HepG2 (cell line): ENCODE measurements around the gene FAM20A. TPM values are rescaled to one million over a fixed set of nuclear protein-coding genes. Genes with fewer than 3 reads are reported as not detected.
A peak's percentile ranks its signal among the peaks of the same experiment; 100 is the strongest.

ENCODE experiments used
- CREBL2 ChIP-seq: sonication (generic); formaldehyde crosslinking; IDR thresholded peaks from 2 replicates; pipeline ENCODE4 v1.8.1; 2023; ENCODE audit warnings: missing genetic modification reagents, mild to moderate bottlenecking, borderline replicate concordance
- DRAP1 ChIP-seq: IDR thresholded peaks from 2 replicates; pipeline ENCODE4 v1.6.1; 2016; ENCODE audit warnings: missing genetic modification reagents, missing compliant biosample characterization
- KAT2B ChIP-seq: fragments of 150-350 bp; IDR thresholded peaks from 2 replicates; pipeline ENCODE4 v1.6.1; 2014; ENCODE audit warnings: low read depth, low read length, borderline replicate concordance
- MAFK ChIP-seq, 2 experiments: IDR thresholded peaks in 1 of 2; conservative IDR thresholded peaks in 1 of 2; 2 replicates each; pipeline ENCODE4 v1.6.1; 2011; ENCODE audit warnings: improper control_type of control experiment in 2 of 2, low read length in 2 of 2
- MEF2D ChIP-seq: sonication (generic); formaldehyde crosslinking; IDR thresholded peaks from 2 replicates; pipeline ENCODE4 v1.5.1; 2020; ENCODE audit warnings: mild to moderate bottlenecking, missing genetic modification reagents
- NCOA5 ChIP-seq: sonication (generic); formaldehyde crosslinking; IDR thresholded peaks from 2 replicates; pipeline ENCODE4 v1.4.0; 2020; ENCODE audit warnings: missing genetic modification reagents
- PHB2 ChIP-seq: fragments of 450-650 bp; IDR thresholded peaks from 2 replicates; pipeline ENCODE4 v1.6.1; 2018; ENCODE audit not compliant: partially characterized antibody
- RBFOX2 ChIP-seq: fragments of 200-400 bp; formaldehyde crosslinking; IDR thresholded peaks from 2 replicates; pipeline ENCODE4 v1.6.1; 2017; ENCODE audit warnings: low read depth, mild to moderate bottlenecking, low read length
- RFXANK ChIP-seq: IDR thresholded peaks from 2 replicates; pipeline ENCODE4 v1.6.1; 2016
- SATB2 ChIP-seq: sonication (generic); formaldehyde crosslinking; IDR thresholded peaks from 2 replicates; pipeline ENCODE4 v1.5.0; 2020; ENCODE audit warnings: missing genetic modification reagents
- SOX6 ChIP-seq, 2 experiments: fragments of 450-650 bp in 1 of 2; sonication (generic) in 1 of 2; formaldehyde crosslinking in 1 of 2; IDR thresholded peaks; 2 replicates each; pipeline versions ENCODE4 v1.4.0 to v1.6.1; 2017 to 2020; ENCODE audit warnings: antibody characterized with exemption in 1 of 2, mild to moderate bottlenecking in 1 of 2, missing genetic modification reagents in 1 of 2
- STAT6 ChIP-seq: sonication (generic); formaldehyde crosslinking; IDR thresholded peaks from 2 replicates; pipeline ENCODE4 v1.4.0; 2020; ENCODE audit warnings: missing genetic modification reagents, mild to moderate bottlenecking, borderline replicate concordance
- TAF1 ChIP-seq: sonication (generic); formaldehyde crosslinking; IDR thresholded peaks from 2 replicates; pipeline ENCODE4 v1.4.0; 2020; ENCODE audit warnings: missing genetic modification reagents
- U2AF2 ChIP-seq: fragments of 200-400 bp; formaldehyde crosslinking; IDR thresholded peaks from 2 replicates; pipeline ENCODE4 v1.6.1; 2017; ENCODE audit warnings: low read depth, mild to moderate bottlenecking, low read length
- ZFAT ChIP-seq: sonication (generic); formaldehyde crosslinking; conservative IDR thresholded peaks from 2 replicates; pipeline ENCODE4 v1.8.1; 2023; ENCODE audit warnings: missing genetic modification reagents, inconsistent platforms
- ZKSCAN1 ChIP-seq: fragments of 150-350 bp; IDR thresholded peaks from 2 replicates; pipeline ENCODE4 v1.6.1; 2014; ENCODE audit warnings: low read length
- ZMYM2 ChIP-seq: sonication (generic); formaldehyde crosslinking; IDR thresholded peaks from 2 replicates; pipeline ENCODE4 v1.8.0; 2022; ENCODE audit warnings: mild to moderate bottlenecking, missing genetic modification reagents
- ZNF672 ChIP-seq: sonication (generic); formaldehyde crosslinking; IDR thresholded peaks from 2 replicates; pipeline ENCODE4 v1.8.1; 2022; ENCODE audit warnings: missing genetic modification reagents
- ZNF776 ChIP-seq: sonication (generic); formaldehyde crosslinking; IDR thresholded peaks from 2 replicates; pipeline ENCODE4 v1.4.0; 2020; ENCODE audit warnings: mild to moderate bottlenecking, missing genetic modification reagents
- polyA plus RNA-seq, 8 experiments: library from polyadenylated mRNA; depleted of rRNA in 3 of 8; stranded (reverse) in 7 of 8; unstranded in 1 of 8; fragments of >200 nt; fragmentation: Illumina TruSeq in 4 of 8; extraction: Trizol in 4 of 8; gene quantifications; 2 replicates each; pipeline versions ENCODE4 v1.2.1 to v1.2.3, GENCODE V29; 2011 to 2016; ENCODE audit warnings: low read depth in 4 of 8, missing spikeins in 1 of 8, mixed read lengths in 1 of 8; ENCODE audit not compliant: insufficient read depth in 1 of 8
- total RNA-seq, 5 experiments: library from RNA; depleted of rRNA; stranded (reverse); fragments of >200 nt; fragmentation: Illumina TruSeq; extraction: Trizol; gene quantifications; 2 replicates each; pipeline ENCODE4 v1.2.3, GENCODE V29; 2016; ENCODE audit warnings: low read depth in 1 of 5
- TF ChIP-seq, protein P1 (sequence below): sonication (generic); formaldehyde crosslinking; IDR thresholded peaks from 2 replicates; pipeline ENCODE4 v1.5.0; 2020; ENCODE audit warnings: mild to moderate bottlenecking, missing genetic modification reagents
- TF ChIP-seq, protein P2 (sequence below): sonication (generic); formaldehyde crosslinking; IDR thresholded peaks from 2 replicates; pipeline ENCODE4 v1.5.0; 2020; ENCODE audit warnings: mild to moderate bottlenecking, missing genetic modification reagents, borderline replicate concordance

Gene FAM20A
- total and polyA plus RNA-seq, 2 of the 13 experiments (the other 11 are each of a cell fraction or from before 2014, with no cell fraction given), result 9.3 to 20.7 TPM

- TF ChIP-seq DRAP1, result peak; percentile 33; the same call in 1 of the 2 replicates
- no peak for TF ChIP-seq MAFK (conservative IDR thresholded peaks at IDR 0.05 in 1 of 2, IDR thresholded peaks at IDR 0.05 in 1 of 2; ENCODE audit: low read length in 2 of 2)
- no peak for TF ChIP-seq KAT2B
- no peak for TF ChIP-seq ZKSCAN1
- no peak; the same call in 1 of the 2 replicates for TF ChIP-seq CREBL2
- TF ChIP-seq U2AF2, result no peak
- TF ChIP-seq ZNF672 (CRISPR knock-in tag), result no peak
- no peak for TF ChIP-seq PHB2
- TF ChIP-seq, protein P1, sequence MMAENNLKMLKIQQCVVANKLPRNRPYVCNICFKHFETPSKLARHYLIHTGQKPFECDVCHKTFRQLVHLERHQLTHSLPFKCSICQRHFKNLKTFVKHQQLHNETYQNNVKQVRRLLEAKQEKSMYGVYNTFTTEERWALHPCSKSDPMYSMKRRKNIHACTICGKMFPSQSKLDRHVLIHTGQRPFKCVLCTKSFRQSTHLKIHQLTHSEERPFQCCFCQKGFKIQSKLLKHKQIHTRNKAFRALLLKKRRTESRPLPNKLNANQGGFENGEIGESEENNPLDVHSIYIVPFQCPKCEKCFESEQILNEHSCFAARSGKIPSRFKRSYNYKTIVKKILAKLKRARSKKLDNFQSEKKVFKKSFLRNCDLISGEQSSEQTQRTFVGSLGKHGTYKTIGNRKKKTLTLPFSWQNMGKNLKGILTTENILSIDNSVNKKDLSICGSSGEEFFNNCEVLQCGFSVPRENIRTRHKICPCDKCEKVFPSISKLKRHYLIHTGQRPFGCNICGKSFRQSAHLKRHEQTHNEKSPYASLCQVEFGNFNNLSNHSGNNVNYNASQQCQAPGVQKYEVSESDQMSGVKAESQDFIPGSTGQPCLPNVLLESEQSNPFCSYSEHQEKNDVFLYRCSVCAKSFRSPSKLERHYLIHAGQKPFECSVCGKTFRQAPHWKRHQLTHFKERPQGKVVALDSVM, result peak; percentile 68
- no peak for TF ChIP-seq SOX6 (IDR thresholded peaks at IDR 0.05)
- TF ChIP-seq SOX6 (CRISPR knock-in tag; IDR thresholded peaks at IDR 0.05), result no peak; the same call in 1 of the 2 replicates
- TF ChIP-seq NCOA5 (CRISPR knock-in tag), result no peak
- no peak for TF ChIP-seq ZMYM2 (CRISPR knock-in tag)
- TF ChIP-seq, protein P2, sequence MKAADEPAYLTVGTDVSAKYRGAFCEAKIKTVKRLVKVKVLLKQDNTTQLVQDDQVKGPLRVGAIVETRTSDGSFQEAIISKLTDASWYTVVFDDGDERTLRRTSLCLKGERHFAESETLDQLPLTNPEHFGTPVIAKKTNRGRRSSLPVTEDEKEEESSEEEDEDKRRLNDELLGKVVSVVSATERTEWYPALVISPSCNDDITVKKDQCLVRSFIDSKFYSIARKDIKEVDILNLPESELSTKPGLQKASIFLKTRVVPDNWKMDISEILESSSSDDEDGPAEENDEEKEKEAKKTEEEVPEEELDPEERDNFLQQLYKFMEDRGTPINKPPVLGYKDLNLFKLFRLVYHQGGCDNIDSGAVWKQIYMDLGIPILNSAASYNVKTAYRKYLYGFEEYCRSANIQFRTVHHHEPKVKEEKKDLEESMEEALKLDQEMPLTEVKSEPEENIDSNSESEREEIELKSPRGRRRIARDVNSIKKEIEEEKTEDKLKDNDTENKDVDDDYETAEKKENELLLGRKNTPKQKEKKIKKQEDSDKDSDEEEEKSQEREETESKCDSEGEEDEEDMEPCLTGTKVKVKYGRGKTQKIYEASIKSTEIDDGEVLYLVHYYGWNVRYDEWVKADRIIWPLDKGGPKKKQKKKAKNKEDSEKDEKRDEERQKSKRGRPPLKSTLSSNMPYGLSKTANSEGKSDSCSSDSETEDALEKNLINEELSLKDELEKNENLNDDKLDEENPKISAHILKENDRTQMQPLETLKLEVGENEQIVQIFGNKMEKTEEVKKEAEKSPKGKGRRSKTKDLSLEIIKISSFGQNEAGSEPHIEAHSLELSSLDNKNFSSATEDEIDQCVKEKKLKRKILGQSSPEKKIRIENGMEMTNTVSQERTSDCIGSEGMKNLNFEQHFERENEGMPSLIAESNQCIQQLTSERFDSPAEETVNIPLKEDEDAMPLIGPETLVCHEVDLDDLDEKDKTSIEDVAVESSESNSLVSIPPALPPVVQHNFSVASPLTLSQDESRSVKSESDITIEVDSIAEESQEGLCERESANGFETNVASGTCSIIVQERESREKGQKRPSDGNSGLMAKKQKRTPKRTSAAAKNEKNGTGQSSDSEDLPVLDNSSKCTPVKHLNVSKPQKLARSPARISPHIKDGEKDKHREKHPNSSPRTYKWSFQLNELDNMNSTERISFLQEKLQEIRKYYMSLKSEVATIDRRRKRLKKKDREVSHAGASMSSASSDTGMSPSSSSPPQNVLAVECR (CRISPR knock-in tag), result peak; percentile 60
- TF ChIP-seq SATB2, result no peak
- no peak for TF ChIP-seq RFXANK (CRISPR knock-in tag)
- TF ChIP-seq ZFAT (CRISPR knock-in tag), result no peak
- TF ChIP-seq RBFOX2, result 0 out of 2 replicates have a peak, but pooled peaks have one; percentile 4
- no peak for TF ChIP-seq MEF2D (CRISPR knock-in tag)
- peak; percentile 93 for TF ChIP-seq TAF1 (CRISPR knock-in tag)
- TF ChIP-seq STAT6 (CRISPR knock-in tag), result no peak
- TF ChIP-seq ZNF776, result no peak
Observed at GRCh38 chr17:68600931-68601564, at the start of gene FAM20A (continued).
